H1 (cell line): ENCODE data around the gene POLL. TPM values are rescaled to one million over a fixed set of nuclear protein-coding genes. Genes with fewer than 3 reads are reported as not detected.

Experiments used
- CTCF ChIA-PET: fragments of 300-600 bp; sonication (Branson Sonifier 250); formaldehyde crosslinking; loops from one replicate; lab custom pipeline; 2021; ENCODE audit not compliant: partially characterized antibody; lab: Charles Lee
- POLR2A ChIA-PET: fragments of 300-600 bp; sonication (Branson Sonifier 250); formaldehyde crosslinking; loops from one replicate; lab custom pipeline; 2021; ENCODE audit warnings: inconsistent platforms; ENCODE audit not compliant: partially characterized antibody; lab: Charles Lee
- DNase-seq, 2 experiments: peaks; one replicate each; pipeline versions ENCODE4 v3.0.0 to v3.0.0-alpha.2; 2010 to 2022; ENCODE audit warnings: low spot score in 2 of 2, low read depth in 1 of 2, mixed read lengths in 1 of 2
- FAIRE-seq: peaks from 2 replicates; lab custom pipeline; 2011; peaks lifted over from hg19 to GRCh38; lab: Jason Lieb, UNC
- H2AFZ ChIP-seq: 2 replicates; pipeline ENCODE4 v1.8.1; 2012; ENCODE audit warnings: low read length, inconsistent platforms
- H2AK5ac ChIP-seq: 2 replicates; pipeline ENCODE4 v1.6.1; 2013; ENCODE audit warnings: low read depth, low read length
- H2BK120ac ChIP-seq: replicated peaks from 2 replicates; pipeline ENCODE3; 2013; ENCODE audit warnings: low read depth, low read length, inconsistent platforms
- H2BK12ac ChIP-seq: 2 replicates; pipeline ENCODE4 v1.6.1; 2013; ENCODE audit warnings: low read depth, low read length
- H2BK15ac ChIP-seq: 2 replicates; pipeline ENCODE4 v1.6.1; 2013; ENCODE audit warnings: low read length
- H2BK20ac ChIP-seq: 2 replicates; pipeline ENCODE4 v1.6.1; 2013; ENCODE audit warnings: low read length
- H2BK5ac ChIP-seq: 2 replicates; pipeline ENCODE4 v1.6.1; 2013; ENCODE audit warnings: low read depth, low read length
- H3K14ac ChIP-seq: 2 replicates; pipeline ENCODE4 v1.6.1; 2013; ENCODE audit warnings: inconsistent platforms; ENCODE audit not compliant: insufficient read length
- H3K18ac ChIP-seq: 2 replicates; pipeline ENCODE4 v1.6.1; 2013; ENCODE audit warnings: low read length; ENCODE audit errors: extremely low read depth
- H3K23ac ChIP-seq: 2 replicates; pipeline ENCODE4 v1.6.1; 2013; ENCODE audit warnings: inconsistent platforms; ENCODE audit not compliant: insufficient read length
- H3K23me2 ChIP-seq: 2 replicates; pipeline ENCODE4 v1.6.1; 2013; ENCODE audit warnings: low read depth, low read length
- H3K27ac ChIP-seq: 2 replicates; pipeline ENCODE4 v1.6.1; 2011; ENCODE audit warnings: low read depth, low read length, inconsistent platforms
- H3K27me3 ChIP-seq, 4 experiments: replicated peaks in 1 of 4; 1 replicate in 1 of 4; 2 replicates in 3 of 4; pipeline versions ENCODE4 v1.6.1 to v1.8.1; 2011 to 2013; ENCODE audit warnings: low read length in 3 of 4, mild to moderate bottlenecking in 3 of 4, inconsistent platforms in 2 of 4, mixed read lengths in 2 of 4, moderate library complexity in 1 of 4; ENCODE audit not compliant: control insufficient read depth in 3 of 4, insufficient read depth in 3 of 4; ENCODE audit errors: extremely low read depth in 1 of 4
- H3K36me3 ChIP-seq, 4 experiments: 2 replicates each; pipeline versions ENCODE4 v1.6.1 to v1.8.1; 2011 to 2013; ENCODE audit warnings: mild to moderate bottlenecking in 4 of 4, low read length in 3 of 4, moderate library complexity in 2 of 4, control low read depth in 1 of 4, inconsistent platforms in 1 of 4; ENCODE audit not compliant: insufficient read depth in 4 of 4, control insufficient read depth in 2 of 4
- H3K4ac ChIP-seq: replicated peaks from 2 replicates; pipeline ENCODE3; 2013; ENCODE audit warnings: low read length, low read depth, mixed read lengths, inconsistent platforms; ENCODE audit not compliant: insufficient read length
- H3K4me1 ChIP-seq, 4 experiments: replicated peaks in 1 of 4; 1 replicate in 1 of 4; 2 replicates in 3 of 4; pipeline versions ENCODE4 v1.6.1 to v1.8.1; 2011 to 2013; ENCODE audit warnings: low read length in 3 of 4, inconsistent platforms in 2 of 4, mixed read lengths in 1 of 4; ENCODE audit not compliant: insufficient read depth in 4 of 4, control insufficient read depth in 3 of 4
- H3K4me2 ChIP-seq, 2 experiments: 2 replicates each; pipeline versions ENCODE4 v1.6.1 to v1.8.1; 2011 to 2013; ENCODE audit warnings: low read depth in 2 of 2, low read length in 2 of 2, control low read depth in 1 of 2, inconsistent platforms in 1 of 2, mild to moderate bottlenecking in 1 of 2; ENCODE audit not compliant: insufficient read depth in 1 of 2
- H3K4me3 ChIP-seq, 4 experiments: fragments of 200-600, 300-600 bp in 1 of 4; sonication (generic), shearing (Covaris generic), sonication (Bioruptor Twin) in 1 of 4; 2 replicates each; pipeline versions ENCODE4 v1.5.1 to v1.8.1; 2011 to 2016; ENCODE audit warnings: low read length in 4 of 4, low read depth in 3 of 4, control low read depth in 2 of 4, inconsistent platforms in 2 of 4, mild to moderate bottlenecking in 2 of 4, mixed read lengths in 1 of 4, moderate library complexity in 1 of 4; ENCODE audit not compliant: insufficient read depth in 2 of 4; ENCODE audit errors: extremely low read depth in 1 of 4
- H3K56ac ChIP-seq: replicated peaks from 2 replicates; pipeline ENCODE3; 2013; ENCODE audit warnings: low read depth, mild to moderate bottlenecking, mixed read lengths, low read length, inconsistent platforms; ENCODE audit not compliant: insufficient read length
- H3K79me1 ChIP-seq: 2 replicates; pipeline ENCODE4 v1.6.1; 2013; ENCODE audit warnings: low read depth, low read length, control low read depth
- H3K79me2 ChIP-seq, 2 experiments: 2 replicates each; pipeline versions ENCODE4 v1.6.1 to v1.8.1; 2012 to 2013; ENCODE audit warnings: low read length in 2 of 2, mild to moderate bottlenecking in 2 of 2, inconsistent platforms in 1 of 2; ENCODE audit not compliant: insufficient read depth in 2 of 2, control insufficient read depth in 1 of 2
- H3K9ac ChIP-seq, 4 experiments: replicated peaks in 1 of 4; 1 replicate in 1 of 4; 2 replicates in 3 of 4; pipeline versions ENCODE4 v1.6.1 to v1.8.1; 2011 to 2013; ENCODE audit warnings: low read depth in 3 of 4, low read length in 3 of 4, control low read depth in 2 of 4, mild to moderate bottlenecking in 2 of 4, moderate library complexity in 2 of 4, inconsistent platforms in 1 of 4; ENCODE audit errors: extremely low read depth in 1 of 4
- H3K9me3 ChIP-seq, 2 experiments: 2 replicates each; pipeline versions ENCODE4 v1.6.1 to v1.8.1; 2012 to 2013; ENCODE audit warnings: mild to moderate bottlenecking in 2 of 2, moderate library complexity in 2 of 2, control low read depth in 1 of 2, inconsistent platforms in 1 of 2, low read depth in 1 of 2, low read length in 1 of 2, mixed read lengths in 1 of 2; ENCODE audit not compliant: insufficient read depth in 2 of 2
- H4K20me1 ChIP-seq, 2 experiments: replicated peaks in 1 of 2; 2 replicates each; pipeline versions ENCODE3 to v1.8.1; 2011 to 2013; ENCODE audit warnings: inconsistent platforms in 2 of 2, low read length in 2 of 2, mild to moderate bottlenecking in 1 of 2; ENCODE audit not compliant: insufficient read depth in 2 of 2, control insufficient read depth in 1 of 2
- H4K5ac ChIP-seq: 2 replicates; pipeline ENCODE4 v1.6.1; 2013; ENCODE audit warnings: low read length, low read depth, mixed read lengths, inconsistent platforms; ENCODE audit not compliant: insufficient read length
- H4K8ac ChIP-seq: 2 replicates; pipeline ENCODE4 v1.8.0; 2013; ENCODE audit warnings: mild to moderate bottlenecking, moderate library complexity, low read length, inconsistent platforms; ENCODE audit not compliant: insufficient read depth; ENCODE audit errors: extremely low read depth
- H4K91ac ChIP-seq: replicated peaks from 2 replicates; pipeline ENCODE3; 2013; ENCODE audit warnings: low read length, mixed read lengths, inconsistent platforms; ENCODE audit not compliant: insufficient read length
- NRF1 ChIP-seq: IDR thresholded peaks from 2 replicates; pipeline ENCODE4 v1.6.1; 2011; ENCODE audit warnings: mild to moderate bottlenecking, low read depth, low read length, improper control_type of control experiment
- PHF8 ChIP-seq: fragments of 200-600 bp; sonication (generic); conservative IDR thresholded peaks from 2 replicates; pipeline ENCODE4 v1.7.1; 2012; ENCODE audit warnings: low read depth, mild to moderate bottlenecking, inconsistent platforms, low read length, moderate library complexity
- SIX5 ChIP-seq: IDR thresholded peaks from 2 replicates; pipeline ENCODE4 v1.6.1; 2011; ENCODE audit warnings: mild to moderate bottlenecking, low read depth, low read length
- SP1 ChIP-seq: IDR thresholded peaks from 2 replicates; pipeline ENCODE4 v1.6.1; 2011; ENCODE audit warnings: low read depth, low read length
- SRF ChIP-seq: IDR thresholded peaks from 2 replicates; pipeline ENCODE4 v1.6.1; 2011; ENCODE audit warnings: mild to moderate bottlenecking, low read depth, low read length, moderate library complexity
- TEAD4 ChIP-seq: IDR thresholded peaks from 2 replicates; pipeline ENCODE4 v1.6.1; 2012; ENCODE audit warnings: low read depth, low read length, inconsistent platforms, mixed read lengths
- YY1 ChIP-seq: IDR thresholded peaks from 2 replicates; pipeline ENCODE4 v1.6.1; 2011; ENCODE audit warnings: low read depth, mild to moderate bottlenecking, low read length
- WGBS, 2 experiments: shearing (Covaris generic) in 1 of 2; methylation state at CpG; one replicate each; pipeline versions ENCODE4 v1.1.6 to v1.1.7; 2013 to 2015; ENCODE audit warnings: low lambda C conversion rate in 2 of 2, mixed read lengths in 2 of 2, inconsistent platforms in 1 of 2, low coverage in 1 of 2, missing lambda C conversion rate in 1 of 2; ENCODE audit not compliant: insufficient replicate concordance in 2 of 2, insufficient coverage in 1 of 2, insufficient read length in 1 of 2; ENCODE audit errors: extremely low coverage in 1 of 2, missing lambda C conversion rate in 1 of 2; 5-methylcytosine and 5-hydroxymethylcytosine counted together
- polyA plus RNA-seq, 7 experiments: library from polyadenylated mRNA; depleted of rRNA in 3 of 7; stranded (reverse) in 5 of 7; unstranded in 2 of 7; fragments of >200 nt in 5 of 7; fragments of 200-250 nt in 2 of 7; gene quantifications; 1 replicate in 5 of 7; 2 replicates in 1 of 7; 4 replicates in 1 of 7; pipeline versions ENCODE4 v1.2.1 to v1.2.3, GENCODE V29; 2011 to 2013; ENCODE audit warnings: missing spikeins in 2 of 7, mixed read lengths in 2 of 7
- total RNA-seq: library from RNA; stranded (reverse); fragmentation: NEBNext Ultra II Directional; extraction: Animal tissue kit (Norgen Biotek cat#: 25700); gene quantifications from 2 replicates; pipeline ENCODE4 v1.2.1, GENCODE V29; 2021

The POLL gene
- total and polyA plus RNA-seq, 2 of the 8 experiments (the other 6 are each of a cell fraction or from before 2014, with no cell fraction given), result 26.1 to 45.9 TPM

- Histone ChIP-seq H4K91ac (no peak overlapping the region), H4K5ac (no peak overlapping the region), H2BK15ac (no peak overlapping the region), H2BK12ac (no peak overlapping the region), H2AK5ac (no peak overlapping the region)
- POLR2A ChIA-PET, result interaction anchor here (0.7 to 2.1 kb wide), 4 partner anchors 10 to 221 kb away, joined by 3 to 6 read pairs (median 4); partner anchors contain the start of genes DPCD, FBXW4, OGA and POLL
- TF ChIP-seq SRF (no peak), SIX5 (no peak), PHF8 (no peak), SP1 (no peak), NRF1 (no peak), YY1 (no peak), TEAD4 (0 out of 2 replicates have a peak, but pooled peaks have one; percentile 18)
- TF ChIP-seq, all 59 proteins: peak for 1
- DNase-seq (no peak), FAIRE-seq (no peak)
- Histone ChIP-seq H3K14ac (no peak overlapping the region), H3K23ac (no peak overlapping the region), H2BK120ac (no peak overlapping the region), H3K4me2 (no peak overlapping the region), H3K56ac (no peak overlapping the region), H3K79me1 (no peaks in the 10 kb centered on the region), H3K18ac (no peak overlapping the region), H3K79me2 (no peaks in the 10 kb centered on the region), H2AFZ (no peak overlapping the region), H3K4me1 (peaks cover 0 to 1% (median 0%) of the 10 kb centered on the region in 4 experiments; a peak in 2 of 7 replicates), H3K4ac (no peak overlapping the region), H3K27me3 (no peaks in the 10 kb centered on the region), H3K9me3 (no peaks in the 10 kb centered on the region), H3K27ac (no peak overlapping the region), H2BK5ac (no peak overlapping the region), H3K4me3 (no peak overlapping the region), H4K20me1 (no peaks in the 10 kb centered on the region), H3K23me2 (no peaks in the 10 kb centered on the region), H3K36me3 (no peaks in the 10 kb centered on the region; a peak in 1 of 8 replicates), H2BK20ac (no peak overlapping the region), H3K9ac (no peak overlapping the region), H4K8ac (no peak overlapping the region)
- 82% methylated on average over 14 of the region's 14 CpGs; no CpG with 5 or more reads in 1 of the 2 experiments for WGBS, 2 experiments
- CTCF ChIA-PET, result interaction anchor here (0.9 to 17.3 kb wide), 6 partner anchors 16 to 383 kb away, joined by 3 to 246 read pairs (median 4); partner anchors contain the start of gene NPM3
Observed at GRCh38 chr10:101597091-101597900, 9.2 kb upstream of the POLL start.
